K562 (cell line): ENCODE results near the gene MAP3K15. TPM values are rescaled to one million over a fixed set of nuclear protein-coding genes. Genes with fewer than 3 reads are reported as not detected.

ENCODE experiments used
- ATAC-seq: fragments of 200-7000 bp; cut with Tn5 transposase; 3 replicates; pipeline ENCODE4 v1.9.1; 2020; ENCODE audit warnings: moderate library complexity
- BruUV-seq: library from RNA; stranded (reverse); fragments of 400-500 nt; replicated peaks from 2 replicates; lab custom pipeline; 2021; lab: Mats Ljungman, UMichigan
- CTCF ChIA-PET: fragments of 300-600 bp; formaldehyde crosslinking; extraction: SDS; loops from one replicate; lab custom pipeline; 2021; ENCODE audit warnings: low intra/inter-chr PET ratio; lab: Yijun Ruan, JAX
- POLR2A ChIA-PET: fragments of 300-600, 350-650 bp; sonication (Branson Sonifier 250); formaldehyde crosslinking; extraction: SDS; loops from one replicate; lab custom pipeline; 2021; ENCODE audit warnings: antibody characterized with exemption, inconsistent platforms; lab: Yijun Ruan, JAX
- DNase-seq, 4 experiments: peaks; one replicate each; pipeline versions ENCODE4 v3.0.0 to v3.0.0-alpha.2; 2011 to 2018; ENCODE audit warnings: low spot score in 3 of 4, mixed read lengths in 3 of 4; ENCODE audit errors: extremely low read depth in 1 of 4
- FAIRE-seq: peaks from 2 replicates; lab custom pipeline; 2011; peaks lifted over from hg19 to GRCh38; lab: Jason Lieb, UNC
- H2AFZ ChIP-seq: 2 replicates; pipeline ENCODE4 v1.6.0; 2011; ENCODE audit warnings: low read depth, low read length, control low read depth, inconsistent platforms
- H3K27ac ChIP-seq: fragments of 200-600 bp; 3 replicates; pipeline ENCODE4 v1.8.0; 2011; ENCODE audit warnings: low read depth, mild to moderate bottlenecking, control low read depth, inconsistent platforms, low read length, moderate library complexity, mixed read lengths; ENCODE audit errors: extremely low read depth
- H3K27me3 ChIP-seq, 2 experiments: fragments of 300-600 bp in 1 of 2; 2 replicates in 1 of 2; 3 replicates in 1 of 2; pipeline versions ENCODE4 v1.6.0 to v1.8.0; 2011; ENCODE audit warnings: inconsistent platforms in 2 of 2, low read length in 2 of 2, mild to moderate bottlenecking in 1 of 2, mixed read lengths in 1 of 2, moderate library complexity in 1 of 2; ENCODE audit not compliant: control insufficient read depth in 2 of 2, insufficient read depth in 2 of 2
- H3K36me3 ChIP-seq: fragments of 300-600 bp; 3 replicates; pipeline ENCODE4 v1.8.0; 2011; ENCODE audit warnings: mild to moderate bottlenecking, low read length, inconsistent platforms; ENCODE audit not compliant: control insufficient read depth, insufficient read depth
- H3K4me1 ChIP-seq, 2 experiments: fragments of 200-600 bp in 1 of 2; replicated peaks in 1 of 2; 2 replicates in 1 of 2; 3 replicates in 1 of 2; pipeline versions ENCODE4 v1.5.1 to v1.8.0; 2011; ENCODE audit warnings: inconsistent platforms in 2 of 2, low read length in 2 of 2, mild to moderate bottlenecking in 1 of 2, mixed read lengths in 1 of 2, moderate library complexity in 1 of 2; ENCODE audit not compliant: control insufficient read depth in 2 of 2, insufficient read depth in 2 of 2
- H3K4me2 ChIP-seq: 2 replicates; pipeline ENCODE4 v1.6.1; 2011; ENCODE audit warnings: low read length, control low read depth, inconsistent platforms, mixed read lengths; ENCODE audit not compliant: insufficient read depth
- H3K4me3 ChIP-seq: fragments of 200-600 bp; sonication (generic), shearing (Covaris generic); 2 replicates; pipeline ENCODE4 v1.5.1; 2016; ENCODE audit warnings: control low read depth, inconsistent platforms
- H3K79me2 ChIP-seq: fragments of 200-600 bp; 3 replicates; pipeline ENCODE4 v1.8.0; 2011; ENCODE audit warnings: low read length, inconsistent platforms; ENCODE audit not compliant: control insufficient read depth, insufficient read depth
- H3K9ac ChIP-seq, 2 experiments: 2 replicates each; pipeline versions ENCODE4 v1.6.0 to v1.6.1; 2011; ENCODE audit warnings: low read depth in 2 of 2, low read length in 2 of 2, control low read depth in 1 of 2, inconsistent platforms in 1 of 2, mild to moderate bottlenecking in 1 of 2, mixed read lengths in 1 of 2; ENCODE audit not compliant: insufficient read depth in 1 of 2
- H3K9me1 ChIP-seq: one replicate; pipeline ENCODE4 v1.6.0; 2011; ENCODE audit warnings: inconsistent platforms, mild to moderate bottlenecking, low read length, moderate library complexity; ENCODE audit not compliant: control insufficient read depth, insufficient read depth
- H3K9me3 ChIP-seq: replicated peaks from 2 replicates; pipeline ENCODE4 v1.5.1; 2011; ENCODE audit warnings: low read depth, low read length, inconsistent platforms; ENCODE audit not compliant: control insufficient read depth, insufficient read depth
- H4K20me1 ChIP-seq: replicated peaks from 2 replicates; pipeline ENCODE4 v1.6.1; 2011; ENCODE audit warnings: low read length, inconsistent platforms, mixed read lengths; ENCODE audit not compliant: control insufficient read depth, insufficient read depth
- CC2D1A ChIP-seq: fragments of 450-650 bp; IDR thresholded peaks from 2 replicates; pipeline ENCODE4 v1.6.1; 2017; ENCODE audit warnings: mild to moderate bottlenecking
- HDAC1 ChIP-seq, 2 experiments: fragments of 450-650 bp; IDR thresholded peaks; 2 replicates each; pipeline ENCODE4 v1.6.1; 2016 to 2017; ENCODE audit warnings: inconsistent platforms in 1 of 2, mild to moderate bottlenecking in 1 of 2, moderate library complexity in 1 of 2
- KDM4B ChIP-seq, 2 experiments: fragments of 450-650 bp in 1 of 2; sonication (generic) in 1 of 2; IDR thresholded peaks; 2 replicates each; pipeline ENCODE4 v1.6.1; 2016 to 2017; ENCODE audit warnings: borderline replicate concordance in 2 of 2, antibody characterized with exemption in 1 of 2, low read depth in 1 of 2, mild to moderate bottlenecking in 1 of 2
- NR4A1 ChIP-seq, 2 experiments: fragments of 250-450 bp in 1 of 2; fragments of 450-650 bp in 1 of 2; sonication (Bioruptor Pico) in 1 of 2; IDR thresholded peaks; 2 replicates each; pipeline versions ENCODE4 v1.4.0 to v1.6.1; 2016 to 2020; ENCODE audit warnings: mild to moderate bottlenecking in 2 of 2, missing compliant biosample characterization in 1 of 2, missing genetic modification characterization in 1 of 2, moderate library complexity in 1 of 2
- SIX5 ChIP-seq, 2 experiments: IDR thresholded peaks; 2 replicates each; pipeline ENCODE4 v1.6.1; 2011; ENCODE audit warnings: low read length in 2 of 2, borderline replicate concordance in 1 of 2, low read depth in 1 of 2, mild to moderate bottlenecking in 1 of 2, moderate library complexity in 1 of 2; ENCODE audit not compliant: insufficient read depth in 1 of 2
- TRIM25 ChIP-seq: fragments of 450-650 bp; IDR thresholded peaks from 2 replicates; pipeline ENCODE4 v1.7.0; 2016; ENCODE audit warnings: borderline replicate concordance
- ZNF436 ChIP-seq: fragments of 250-450, 450-650 bp; sonication (Bioruptor Pico); formaldehyde crosslinking; IDR thresholded peaks from 2 replicates; pipeline ENCODE4 v1.7.0; 2020; ENCODE audit warnings: mild to moderate bottlenecking
- ZNF551 ChIP-seq: fragments of 250-450 bp; sonication (Bioruptor Pico); IDR thresholded peaks from 2 replicates; pipeline ENCODE4 v1.5.0; 2021; ENCODE audit warnings: mild to moderate bottlenecking, moderate library complexity
- ZNF57 ChIP-seq: fragments of 450-650 bp; formaldehyde crosslinking; IDR thresholded peaks from 2 replicates; pipeline ENCODE4 v1.4.0; 2020; ENCODE audit warnings: mild to moderate bottlenecking, moderate library complexity
- ZNF76 ChIP-seq: fragments of 250-450 bp; sonication (Bioruptor Pico); IDR thresholded peaks from 2 replicates; pipeline ENCODE4 v1.4.0; 2020; ENCODE audit warnings: mild to moderate bottlenecking, moderate library complexity, borderline replicate concordance
- WGBS: fragments of 100-300 bp; shearing (Covaris generic); methylation state at CpG from one replicate; pipeline ENCODE4 v1.1.6; 2016; ENCODE audit warnings: low coverage, mixed read lengths; ENCODE audit not compliant: insufficient coverage; ENCODE audit errors: missing lambda C conversion rate; 5-methylcytosine and 5-hydroxymethylcytosine counted together
- in situ Hi-C: fragments of 300-500 bp; cut with MboI; formaldehyde crosslinking; loops from 4 replicates; pipeline ENCODE4 v1.15.0; 2018; ENCODE audit warnings: inconsistent platforms, mixed read lengths
- intact Hi-C: fragments of 100-400 bp; cut with micrococcal nuclease; formaldehyde crosslinking; loops from 2 replicates; pipeline ENCODE4 v1.14.2; 2022
- polyA plus RNA-seq, 8 experiments: library from polyadenylated mRNA; depleted of rRNA in 4 of 8; stranded (reverse) in 5 of 8; unstranded in 3 of 8; fragments of >200 nt; fragmentation: Nextera tagmentation in 2 of 8; fragmentation: Illumina TruSeq in 1 of 8; extraction: Ambion mirVana in 2 of 8; extraction: Trizol in 1 of 8; gene quantifications; 2 replicates each; pipeline versions ENCODE4 v1.2.1 to v1.2.3, GENCODE V29; 2011 to 2014; ENCODE audit warnings: inconsistent platforms in 1 of 8, missing spikeins in 1 of 8
- total RNA-seq, 7 experiments: library from RNA; depleted of rRNA in 6 of 7; stranded (reverse); fragments of >200 nt in 6 of 7; fragmentation: Illumina TruSeq in 2 of 7; extraction: Trizol in 2 of 7; gene quantifications; 2 replicates each; pipeline versions ENCODE4 v1.2.1 to v1.2.3, GENCODE V29; 2011 to 2021; ENCODE audit warnings: low replicate concordance in 1 of 7

Gene MAP3K15
- total and polyA plus RNA-seq, 9 of the 15 experiments (the other 6 are each of a cell fraction or from before 2014, with no cell fraction given): 0.03 to 0.29 (median 0.14) TPM; not detected in 5

GRCh38 chrX:19360903-19361302 lies 154.4 kb downstream of the MAP3K15 start:
- DNase-seq (no peak), ATAC-seq (no peak), FAIRE-seq (no peak)
- in situ Hi-C loops: no loop called here
- H2AFZ ChIP-seq: no peak overlapping the region
- ChIA-PET POLR2A (no interaction called here), CTCF (no interaction called here)
- TF ChIP-seq CC2D1A: no peak
- no peak for TF ChIP-seq ZNF436
- TF ChIP-seq NR4A1 (CRISPR knock-in tag; IDR thresholded peaks at IDR 0.05): no peak
- TF ChIP-seq NR4A1 (tag; IDR thresholded peaks at IDR 0.05): no peak
- TF ChIP-seq ZNF57 (CRISPR knock-in tag): no peak
- TF ChIP-seq TRIM25: no peak
- TF ChIP-seq ZNF551 (CRISPR knock-in tag): no peak
- TF ChIP-seq SIX5 (IDR thresholded peaks at IDR 0.05; ENCODE audit: borderline replicate concordance in 1 of 2, insufficient read depth in 1 of 2, low read depth in 1 of 2, low read length in 2 of 2): no peak
- no peak for TF ChIP-seq ZNF76 (CRISPR knock-in tag)
- no peak for TF ChIP-seq HDAC1 (IDR thresholded peaks at IDR 0.05)
- TF ChIP-seq KDM4B (IDR thresholded peaks at IDR 0.05; ENCODE audit: borderline replicate concordance in 2 of 2, low read depth in 1 of 2): no peak
- no peak overlapping the region for H3K4me3 ChIP-seq
- H3K9me3 ChIP-seq: no peaks in the 10 kb centered on the region
- no peak overlapping the region for H3K27ac ChIP-seq
- BruUV-seq: no TSS peak
- 100% methylated on average over 4 of the region's 6 CpGs for WGBS
- no peaks in the 10 kb centered on the region for H3K4me1 ChIP-seq
- H3K9me1 ChIP-seq: no peaks in the 10 kb centered on the region
- H3K27me3 ChIP-seq: no peaks in the 10 kb centered on the region
- intact Hi-C loops: no loop called here
- no peak overlapping the region for H3K4me2 ChIP-seq
- no peaks in the 10 kb centered on the region for H4K20me1 ChIP-seq
- H3K9ac ChIP-seq: no peak overlapping the region
- H3K79me2 ChIP-seq: no peaks in the 10 kb centered on the region
- peaks cover 69% of the 10 kb centered on the region for H3K36me3 ChIP-seq
